Measurements from ENCODE around the gene GALNT9.

- TF ChIP-seq CTCF (IDR thresholded peaks at IDR 0.05): no peak
- no peak for TF ChIP-seq EZH2 (IDR thresholded peaks at IDR 0.05)
- no peak for TF ChIP-seq EZH2phosphoT487 (IDR thresholded peaks at IDR 0.05)
These were observed 9.3 kb downstream of the GALNT9 start for GRCh38 chr12:132319991-132320570.
